Activated CD4-positive, alpha-beta T cell treated with anti-CD3 and anti-CD28 coated beads for 1 hour (primary cell): ENCODE results near the gene CAPZA2.

Source experiments
- DNase-seq: peaks from one replicate; pipeline ENCODE4 v3.0.0-alpha.2; 2020

The CAPZA2 gene

DNA sequence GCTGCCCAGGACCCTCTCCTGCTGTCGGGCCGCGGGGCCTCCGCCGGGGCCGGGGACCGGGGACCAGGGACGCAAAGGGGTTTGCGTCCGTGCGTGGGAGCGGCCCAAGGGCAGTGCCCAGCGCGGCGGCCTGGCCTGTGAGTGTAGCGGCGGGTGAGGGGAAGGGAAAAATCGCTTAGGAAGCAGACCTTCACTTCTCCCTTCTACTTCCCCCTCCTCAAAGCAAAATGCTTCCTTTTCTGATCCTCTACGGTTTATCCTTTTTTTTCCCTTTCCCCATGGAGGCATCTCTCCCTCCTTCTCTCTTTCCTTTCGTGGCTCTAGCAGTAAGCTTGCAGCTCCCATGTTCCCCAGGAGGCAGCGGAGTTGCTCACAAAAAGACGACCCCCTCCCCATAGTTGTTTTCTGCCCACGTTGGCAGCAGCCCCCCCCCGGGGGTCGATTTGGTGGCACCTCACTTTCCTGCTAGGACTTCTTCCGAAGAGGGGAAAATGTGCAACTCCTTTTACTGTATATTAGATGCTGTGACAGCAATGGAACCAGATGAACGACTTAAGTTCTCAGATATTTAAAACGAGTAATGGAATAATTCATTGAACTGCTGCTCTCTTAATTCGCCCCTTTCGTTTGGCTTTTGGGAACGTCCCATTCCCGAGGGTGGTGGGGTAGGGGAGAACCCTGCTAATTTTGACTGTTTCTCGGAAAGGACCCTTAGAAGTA is 724 bp downstream of the CAPZA2 start:
- DNase-seq: no peak

DNA sequence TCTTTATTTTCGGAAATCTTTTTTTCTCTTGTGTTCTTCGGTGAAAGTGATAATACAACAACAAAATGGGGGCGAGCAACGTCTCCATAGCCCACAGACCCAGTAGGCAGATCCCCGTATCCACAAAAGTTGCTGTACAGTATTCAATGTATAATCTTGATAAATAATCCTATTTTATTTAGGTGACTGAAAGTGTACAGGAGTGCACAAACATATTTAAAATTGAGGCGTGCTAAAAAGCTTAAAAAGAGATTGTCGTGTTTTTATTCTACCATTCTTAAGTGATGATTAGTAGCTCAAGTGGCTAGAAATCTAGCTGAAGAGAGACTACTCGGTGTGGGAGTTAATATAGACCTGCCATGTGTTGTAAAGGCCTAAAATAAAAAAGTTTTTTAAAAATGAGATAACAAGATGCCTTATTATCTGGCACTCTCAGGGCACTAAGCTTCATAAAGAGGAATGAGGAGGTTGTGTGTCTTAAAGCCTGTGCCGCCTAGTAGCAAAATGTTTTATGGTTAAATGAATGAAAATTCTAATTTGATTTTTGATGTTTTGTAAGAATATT is 1.6 kb downstream of the CAPZA2 start:
- DNase-seq: no peak

DNA sequence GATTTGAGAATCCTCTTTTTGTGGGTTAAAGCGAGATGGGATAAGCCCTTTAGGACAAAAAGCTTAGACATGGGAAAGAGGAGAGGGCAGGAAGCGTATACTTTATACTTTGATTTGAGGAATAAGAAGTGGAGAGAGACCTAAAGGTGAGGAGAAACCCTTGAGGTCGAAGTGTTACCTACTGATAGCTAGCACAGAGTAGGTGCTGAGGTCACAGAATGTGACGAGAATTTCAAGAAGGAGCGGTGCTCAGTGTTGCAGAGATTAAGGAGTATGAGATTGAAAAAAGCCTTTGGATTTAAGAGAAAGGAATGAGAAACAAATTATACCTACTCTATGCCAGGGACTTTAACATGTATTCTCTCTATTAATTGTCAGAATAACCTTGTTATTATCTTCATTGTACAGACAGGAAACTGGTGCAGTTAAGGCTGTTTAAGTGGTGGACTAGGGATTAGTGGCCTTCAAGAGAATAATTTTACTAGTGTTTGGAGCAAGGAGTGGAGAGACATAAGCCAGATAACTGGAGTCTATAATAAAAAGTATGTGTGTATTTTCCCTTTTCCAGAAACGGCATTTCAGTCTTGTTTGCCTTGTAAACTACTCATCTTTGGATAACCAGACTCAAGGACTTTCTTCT is 8.8 kb downstream of the CAPZA2 start:
- DNase-seq: no peak

GRCh38 chr7:116872026-116872425 is 9.6 kb downstream of the CAPZA2 start:
- no peak for DNase-seq

- no peak for DNase-seq
Measured at GRCh38 chr7:116873619-116874018, 11.2 kb downstream of the CAPZA2 start.

DNA sequence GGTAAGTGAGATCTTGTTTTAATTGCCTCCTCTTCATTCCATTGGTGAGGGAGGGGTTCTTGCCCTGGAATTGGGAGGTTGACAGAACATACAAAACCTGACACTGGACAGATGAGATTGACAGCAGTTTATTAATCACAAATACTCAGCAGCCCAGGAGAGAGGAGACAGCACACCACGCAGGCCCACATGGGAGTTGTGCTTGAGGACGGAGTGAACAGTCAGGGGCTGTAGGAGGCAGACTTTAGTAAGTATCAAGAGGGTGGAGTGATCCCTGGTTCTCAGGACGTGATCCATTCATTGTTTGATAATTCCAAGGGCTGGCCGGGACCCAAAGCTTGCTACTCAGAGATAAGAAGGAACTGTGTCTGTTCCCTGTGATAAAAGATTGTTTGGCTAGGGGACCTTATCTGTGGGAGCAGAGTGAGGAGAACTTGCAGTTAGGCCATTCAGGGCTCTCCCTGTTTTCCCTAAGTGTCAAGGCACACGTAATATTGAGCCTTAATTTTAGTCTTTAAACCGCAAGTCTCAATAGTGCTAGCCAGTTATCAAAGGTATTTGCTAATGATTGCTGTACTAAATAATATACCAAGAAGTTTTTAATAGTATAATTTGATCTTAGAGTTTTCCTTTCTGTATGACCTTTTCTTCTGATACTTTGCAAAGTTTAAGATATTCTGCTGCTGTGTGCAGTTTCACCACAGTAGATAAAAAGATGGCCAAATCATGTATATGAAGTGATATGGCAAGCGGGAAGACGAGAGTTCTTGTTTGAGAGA is 14.5 kb downstream of the CAPZA2 start:
- DNase-seq: no peak

DNA sequence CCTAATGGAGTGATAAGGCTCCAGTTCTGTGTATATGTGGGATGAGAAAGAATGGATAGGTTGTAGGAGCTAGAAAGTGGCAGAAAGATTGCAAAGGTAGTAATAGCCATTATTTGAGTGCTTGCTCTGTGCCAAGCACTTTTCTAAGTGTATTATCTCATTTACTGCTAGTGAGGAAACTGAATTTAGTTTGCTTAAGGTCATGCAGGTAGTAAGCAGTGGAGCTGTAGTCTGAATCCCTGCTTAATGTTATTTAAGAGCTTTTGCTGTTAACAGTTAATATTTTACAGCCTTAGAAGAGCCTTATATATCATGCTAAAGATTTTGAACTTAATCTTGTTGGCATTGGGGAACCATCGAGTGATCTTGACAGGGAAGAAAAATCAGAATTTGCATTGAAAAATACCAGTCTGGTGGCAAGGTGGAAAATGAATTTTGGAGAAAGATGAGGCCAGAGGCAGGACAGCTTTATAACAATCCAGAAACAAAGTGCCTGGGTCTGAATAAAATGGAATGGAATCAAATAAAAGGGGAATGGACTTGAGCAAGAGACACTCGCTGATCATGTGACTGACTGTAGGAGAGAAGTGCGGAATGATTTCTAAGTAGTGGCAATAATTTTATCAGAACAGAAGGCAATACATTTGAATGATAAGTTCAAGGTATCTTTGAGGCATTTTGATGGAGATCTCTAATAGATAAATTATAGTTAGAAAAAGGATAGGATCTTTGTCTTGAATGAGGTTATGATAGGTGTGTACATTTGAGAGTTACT is 15.2 kb downstream of the CAPZA2 start:
- DNase-seq: no peak

DNA sequence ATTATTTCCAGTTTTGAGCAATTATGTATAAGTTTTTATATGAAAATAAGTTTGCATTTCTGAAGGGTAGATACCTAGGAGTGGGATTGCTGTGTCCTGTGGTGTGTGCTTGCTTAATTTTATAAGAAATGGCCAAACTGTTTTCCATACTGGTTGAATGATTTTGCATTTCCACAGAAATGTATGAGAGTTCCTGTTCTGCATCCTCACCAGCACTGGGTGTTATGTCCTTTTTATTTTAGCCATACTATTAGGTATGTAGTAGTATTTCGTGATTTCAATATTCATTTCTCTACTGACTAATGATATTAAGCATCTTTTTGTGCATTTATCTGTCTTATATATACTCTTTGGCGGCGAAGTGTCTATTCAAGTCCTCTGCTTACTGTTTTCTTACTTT is 22.3 kb downstream of the CAPZA2 start:
- DNase-seq: no peak

GRCh38 chr7:116885724-116886123 is 23.3 kb downstream of the CAPZA2 start:
- DNase-seq: no peak

- no peak for DNase-seq
Measured at GRCh38 chr7:116886543-116887156, 24.3 kb downstream of the CAPZA2 start.

DNA sequence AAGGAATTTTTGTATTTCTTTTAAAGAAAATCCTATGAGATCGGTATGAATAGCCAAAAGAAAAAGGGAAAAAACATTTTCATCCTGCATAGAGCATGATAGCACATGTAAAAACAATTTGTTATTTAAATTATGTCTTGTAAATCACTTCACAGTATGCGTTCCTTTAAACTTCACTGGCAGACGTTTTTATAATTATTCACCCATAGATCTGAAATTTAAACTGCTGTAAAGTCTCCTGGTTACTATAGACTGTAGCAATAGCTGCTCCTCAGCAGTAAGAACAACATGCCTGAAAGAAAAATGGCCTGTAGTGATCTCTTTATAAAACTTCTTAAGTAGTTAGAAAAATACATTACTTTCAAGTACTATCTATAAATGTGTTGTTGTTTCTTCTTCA is 26.5 kb downstream of the CAPZA2 start:
- no peak for DNase-seq

GRCh38 chr7:116895849-116896248 is 33.5 kb downstream of the CAPZA2 start:
- no peak for DNase-seq

- no peak for DNase-seq
Measured at GRCh38 chr7:116897661-116898060, 35.3 kb downstream of the CAPZA2 start.

- DNase-seq: no peak
Measured at GRCh38 chr7:116899308-116899707, 36.9 kb downstream of the CAPZA2 start.

GRCh38 chr7:116901143-116901542 is 38.8 kb downstream of the CAPZA2 start:
- no peak for DNase-seq

DNA sequence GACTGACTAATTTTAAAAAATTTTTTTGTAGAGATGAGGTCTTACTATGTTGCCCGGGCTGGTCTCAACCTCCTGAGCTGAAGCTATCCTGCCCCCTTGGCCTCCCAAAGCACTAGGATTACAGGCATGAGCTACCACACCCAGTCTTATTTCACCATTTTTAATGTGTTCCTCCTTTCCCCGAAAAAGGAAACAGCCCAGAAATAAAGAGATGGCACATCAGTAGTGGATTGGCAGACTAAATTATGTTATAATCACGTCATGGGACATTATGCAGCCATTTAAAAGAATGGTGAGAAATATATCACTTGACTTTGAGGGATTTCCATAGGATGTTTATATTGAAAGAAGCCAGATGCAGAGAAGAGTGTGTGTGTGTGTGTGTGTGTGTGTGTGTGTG is 40.5 kb downstream of the CAPZA2 start:
- DNase-seq: no peak

GRCh38 chr7:116906391-116906790 is 44.0 kb downstream of the CAPZA2 start:
- no peak for DNase-seq

DNA sequence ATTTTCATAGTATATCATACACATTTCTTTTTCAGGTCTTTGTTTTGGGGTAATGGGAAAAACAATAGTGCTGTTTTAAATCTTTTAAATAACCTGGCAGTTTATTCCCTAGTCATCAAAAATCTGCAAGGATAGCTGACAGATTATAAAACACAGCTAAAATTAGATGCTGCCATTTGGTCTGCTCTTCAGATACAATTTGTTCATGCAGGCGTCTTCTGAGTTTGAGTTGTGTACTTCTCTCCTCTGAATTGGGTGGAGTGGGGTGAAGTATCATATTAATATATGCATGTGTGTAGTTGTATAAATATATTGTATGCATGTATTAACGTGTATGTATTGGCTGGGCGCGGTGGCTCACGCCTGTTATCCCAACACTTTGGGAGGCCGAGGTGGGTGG is 48.0 kb downstream of the CAPZA2 start:
- DNase-seq: no peak

GRCh38 chr7:116911801-116912200 is 49.4 kb downstream of the CAPZA2 start:
- no peak for DNase-seq

- no peak for DNase-seq
Measured at GRCh38 chr7:116912269-116912909, 50.0 kb downstream of the CAPZA2 start.

- no peak for DNase-seq
Measured at GRCh38 chr7:116918704-116919103, 56.3 kb downstream of the CAPZA2 start.

DNA sequence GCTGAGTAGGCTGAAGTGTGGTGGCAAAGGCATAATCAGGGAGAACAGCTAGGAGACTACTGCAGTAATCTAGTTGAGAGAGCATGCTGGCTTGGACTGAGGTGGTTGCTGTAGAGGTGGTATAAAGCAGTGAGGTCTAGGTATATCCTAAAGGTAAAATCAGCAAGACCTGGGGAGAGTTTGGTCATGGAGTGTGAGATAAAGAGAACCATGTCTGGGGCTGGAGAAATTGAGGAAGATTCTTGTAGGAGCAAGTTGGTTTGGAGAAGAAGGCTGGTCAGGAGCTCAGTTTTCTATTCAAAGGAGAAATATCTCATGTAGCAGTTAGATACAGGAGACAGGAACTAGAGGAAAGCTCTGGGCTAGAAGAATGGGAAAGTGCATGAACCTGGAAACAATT is 58.0 kb downstream of the CAPZA2 start:
- no peak for DNase-seq
